ENCODE results near the gene ARL3. TPM values are rescaled to one million over a fixed set of nuclear protein-coding genes. Genes with fewer than 3 reads are reported as not detected.
"Not testable (repeated sequence)": the region's sequence is repeated elsewhere in the genome, so short reads cannot be mapped to it uniquely, and the experiment has no call there.

Gene ARL3
- total RNA-seq, 2 donors from 2014 or later: 2.5 to 4.2 TPM

DNA sequence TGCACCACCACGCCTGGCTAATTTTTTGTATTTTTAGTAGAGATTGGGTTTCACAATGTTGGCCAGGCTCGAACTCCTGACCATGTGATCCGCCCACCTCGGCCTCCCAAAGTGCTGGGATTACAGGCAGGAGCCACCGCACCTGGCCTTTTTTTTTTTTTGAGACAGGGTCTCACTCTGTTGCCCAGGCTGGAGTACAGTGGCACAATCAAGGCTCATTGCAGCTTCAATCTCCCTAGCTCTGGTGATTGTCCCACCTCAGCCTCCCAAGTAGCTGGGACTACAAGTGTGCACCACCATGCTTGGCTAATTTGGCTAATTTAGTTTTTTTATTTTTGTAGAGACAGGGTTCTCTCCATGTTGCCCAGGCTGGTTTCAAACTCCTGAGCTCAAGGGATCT is 28.1 kb upstream of the ARL3 start:
- intact Hi-C loops (cut with DNase I, micrococcal nuclease): loop anchor here in 1 of 2 donors (2.0 to 5.0 kb wide), 2 partner anchors 28 to 75 kb away; partner anchors contain the start of genes ARL3 and SFXN2
- not testable (repeated sequence) for ATAC-seq, DNase-seq

GRCh38 chr10:102741726-102742237 is 27.6 kb upstream of the ARL3 start:
- ATAC-seq (no peak), DNase-seq (no peak)
- intact Hi-C loops (cut with DNase I, micrococcal nuclease): loop anchor here in 1 of 2 donors (2.0 to 5.0 kb wide), 2 partner anchors 27 to 76 kb away; partner anchors contain the start of genes ARL3 and SFXN2

DNA sequence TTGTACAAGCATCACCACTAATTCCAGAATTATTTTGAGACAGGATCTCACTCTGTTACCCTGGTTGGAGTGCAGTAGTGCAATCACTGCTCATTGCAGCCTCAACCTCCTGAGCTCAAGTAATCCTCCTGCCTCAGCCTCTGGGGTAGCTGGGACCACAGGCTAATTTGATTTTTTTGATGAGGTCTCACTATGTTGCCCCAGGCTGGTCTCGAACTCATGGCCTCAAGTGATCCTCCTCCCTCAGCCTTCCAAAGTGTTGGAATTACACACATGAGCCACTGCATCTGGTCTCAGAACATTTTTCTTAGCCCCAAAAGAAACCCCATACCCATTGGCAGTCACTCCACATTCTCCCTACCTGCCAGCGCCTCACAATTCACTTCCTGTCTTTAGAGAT is 26.0 kb upstream of the ARL3 start:
- intact Hi-C loops (cut with DNase I, micrococcal nuclease): loop anchor here in 1 of 2 donors (5.0 kb wide), 1 partner anchor 77 kb away; no protein-coding TSS in a partner anchor
- DNase-seq (no peak), ATAC-seq (no peak)

- ATAC-seq (no peak), DNase-seq (no peak)
- intact Hi-C loops (cut with DNase I, micrococcal nuclease): loop anchor here in 1 of 2 donors (10.0 kb wide), 1 partner anchor 166 kb away; no protein-coding TSS in a partner anchor
Observed at GRCh38 chr10:102738692-102739121, 24.5 kb upstream of the ARL3 start.

DNA sequence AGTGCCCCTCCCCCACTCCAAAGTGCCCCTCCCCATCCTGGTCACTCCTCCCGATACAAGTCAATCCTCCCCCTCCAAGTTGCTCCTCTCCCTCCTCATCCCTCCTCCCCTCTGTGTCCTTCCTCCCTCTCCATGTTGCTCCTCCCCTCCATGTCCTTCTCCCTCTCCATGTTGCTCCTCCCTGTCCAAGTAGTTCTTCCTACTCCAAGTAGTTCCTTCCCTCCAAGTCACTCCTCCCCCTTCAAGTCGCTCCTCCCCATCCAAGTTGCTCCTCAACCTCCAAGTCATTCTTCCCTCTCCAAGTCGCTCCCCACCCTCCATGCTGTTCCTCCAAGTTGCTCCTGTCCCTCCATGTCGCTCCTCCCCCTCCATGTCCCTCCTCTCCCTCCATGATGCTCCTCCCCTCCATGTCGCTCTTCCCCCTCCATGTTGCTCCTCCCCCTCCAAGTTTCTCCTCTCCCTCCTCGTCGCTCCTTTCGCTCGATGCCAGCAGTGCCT is 20.9 kb upstream of the ARL3 start:
- no peak for ATAC-seq
- intact Hi-C loops (cut with DNase I, micrococcal nuclease): loop anchor here in 1 of 2 donors (10.0 kb wide), 1 partner anchor 170 kb away; no protein-coding TSS in a partner anchor

GRCh38 chr10:102732661-102733060 is 18.5 kb upstream of the ARL3 start:
- intact Hi-C loops (cut with DNase I, micrococcal nuclease): loop anchor here in 1 of 2 donors (10.0 kb wide), 1 partner anchor 172 kb away; no protein-coding TSS in a partner anchor
- DNase-seq (no peak), ATAC-seq (no peak)

More for the DNA sequence above, 20.9 kb upstream of the ARL3 start:
- no peak for DNase-seq

GRCh38 chr10:102731222-102731800 is 17.1 kb upstream of the ARL3 start:
- no peak for DNase-seq
- no peak for ATAC-seq
- intact Hi-C loops (cut with DNase I, micrococcal nuclease): loop anchor here in 1 of 2 donors (10.0 kb wide), 1 partner anchor 173 kb away; no protein-coding TSS in a partner anchor

- peak; percentile 71 to 90 for DNase-seq
- intact Hi-C loops (cut with DNase I, micrococcal nuclease): loop anchor here (5.0 to 10.0 kb wide), 4 partner anchors 105 to 335 kb away; partner anchors contain the start of gene CYP17A1 (in 1 of the 2)
Observed at GRCh38 chr10:102729029-102730026, 15.1 kb upstream of the ARL3 start.

DNA sequence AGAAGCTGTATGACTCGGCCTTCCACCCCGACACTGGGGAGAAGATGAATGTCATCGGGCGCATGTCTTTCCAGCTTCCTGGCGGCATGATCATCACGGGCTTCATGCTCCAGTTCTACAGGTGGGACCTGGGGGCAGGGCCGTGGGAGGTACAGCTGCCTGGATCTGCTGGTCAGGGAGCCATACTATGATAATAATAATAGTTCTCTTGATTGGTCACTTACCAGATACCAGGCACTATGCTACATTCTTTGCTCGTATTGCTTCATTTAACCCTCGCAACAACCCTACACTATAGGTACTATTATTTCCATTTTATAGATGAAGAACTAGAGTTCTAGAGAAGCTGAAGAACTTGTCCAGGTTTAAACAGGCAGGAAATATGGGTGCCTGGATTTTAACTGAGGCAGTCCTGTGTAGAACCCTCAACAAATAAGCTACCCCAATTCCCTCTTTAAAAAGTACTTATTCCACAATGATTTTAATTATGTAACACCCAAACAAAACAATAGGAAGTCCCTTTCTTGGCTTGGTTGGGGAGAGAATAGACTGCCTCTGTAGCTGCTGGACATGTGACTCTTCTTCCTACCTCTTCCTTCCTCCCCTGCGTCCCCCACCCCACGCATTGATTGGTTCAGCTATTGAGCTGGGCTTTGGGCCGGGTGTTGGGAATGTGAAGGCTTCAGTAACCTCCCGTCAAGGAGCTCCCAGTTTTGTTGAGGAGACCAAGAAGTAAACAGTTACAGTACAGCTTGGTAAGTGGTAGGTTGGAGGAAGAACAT is 13.0 kb upstream of the ARL3 start:
- ATAC-seq (no peak), DNase-seq (no peak)
- intact Hi-C loops (cut with DNase I, micrococcal nuclease): loop anchor here in 1 of 2 donors (5.0 to 10.0 kb wide), 3 partner anchors 108 to 338 kb away; partner anchors contain the start of gene CYP17A1

More at GRCh38 chr10:102729029-102730026, 15.1 kb upstream of the ARL3 start:
- ATAC-seq: peak; percentile 98

DNA sequence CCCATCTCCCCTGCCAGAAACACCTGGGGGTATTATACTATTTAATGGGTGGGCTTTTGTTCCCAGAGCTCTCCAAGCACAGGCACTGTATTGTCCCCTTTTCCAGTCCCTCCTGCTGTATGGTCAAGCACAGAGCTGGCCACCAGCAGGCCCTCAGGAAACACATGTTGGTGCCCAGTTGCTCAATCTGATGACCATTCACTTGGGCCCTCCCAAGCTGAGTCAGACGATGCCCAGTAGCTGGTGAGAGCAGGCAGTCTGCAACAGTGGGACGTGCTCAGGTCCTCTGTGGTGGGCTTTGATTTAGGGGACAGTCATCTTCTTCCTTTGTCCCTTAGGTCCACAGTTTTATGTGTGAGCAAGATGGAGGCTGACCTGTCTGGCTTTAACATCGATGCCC is 12.1 kb upstream of the ARL3 start:
- DNase-seq (no peak), ATAC-seq (no peak)
- intact Hi-C loops (cut with DNase I, micrococcal nuclease): loop anchor here in 1 of 2 donors (5.0 to 10.0 kb wide), 3 partner anchors 109 to 339 kb away; partner anchors contain the start of gene CYP17A1

DNA sequence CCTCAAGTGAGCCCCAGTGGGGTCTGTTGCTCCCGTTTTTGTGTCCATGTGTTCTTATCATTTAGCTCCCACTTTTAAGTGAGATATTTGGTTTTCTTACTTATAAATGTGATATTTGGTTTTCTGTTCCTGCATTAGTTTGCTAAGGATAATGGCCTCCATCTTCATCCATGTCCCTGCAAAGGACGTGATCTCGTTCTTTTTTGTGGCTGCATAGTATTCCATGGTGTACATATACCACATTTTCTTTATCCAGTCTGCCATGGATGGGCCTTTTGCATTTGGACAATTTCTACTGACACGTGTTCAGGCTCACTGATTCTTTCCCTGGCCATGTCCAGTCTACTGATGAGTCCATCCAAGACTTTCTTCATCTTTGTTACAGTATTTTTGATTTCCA is 9.8 kb upstream of the ARL3 start:
- no peak for DNase-seq
- intact Hi-C loops (cut with DNase I, micrococcal nuclease): loop anchor here in 1 of 2 donors (10.0 kb wide), 2 partner anchors 111 to 341 kb away; partner anchors contain the start of gene CYP17A1
- no peak for ATAC-seq

GRCh38 chr10:102721954-102722353 is 7.8 kb upstream of the ARL3 start:
- DNase-seq (no peak), ATAC-seq (no peak)
- intact Hi-C loops (cut with DNase I, micrococcal nuclease): loop anchor here in 1 of 2 donors (10.0 kb wide), 2 partner anchors 113 to 343 kb away; partner anchors contain the start of gene CYP17A1

DNA sequence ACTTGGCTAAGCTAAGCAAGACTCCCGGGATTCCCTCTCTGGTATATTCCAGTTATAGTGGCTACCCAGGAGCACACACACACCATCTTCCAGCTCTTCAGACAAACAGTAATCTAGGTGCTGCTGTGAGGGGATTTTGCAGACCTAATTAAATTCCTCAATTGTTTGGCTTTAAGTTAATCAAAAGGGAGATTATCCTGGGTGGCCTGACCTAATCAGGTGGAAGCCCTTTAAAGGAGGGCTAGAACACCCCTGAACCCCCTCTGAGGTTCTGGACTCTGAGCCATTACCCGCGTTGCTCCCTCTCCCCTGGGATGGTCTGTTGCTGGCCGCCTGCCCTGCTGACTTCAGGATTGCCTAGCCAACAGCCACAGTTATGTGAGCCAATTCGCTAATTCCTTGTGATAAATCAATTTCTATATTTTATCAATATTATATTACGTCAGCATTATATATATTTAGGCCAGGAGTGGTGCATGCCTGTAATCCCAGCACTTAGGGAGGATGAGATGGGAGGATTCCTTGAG is 6.6 kb upstream of the ARL3 start:
- no peak for ATAC-seq
- no peak for DNase-seq
- intact Hi-C loops (cut with DNase I, micrococcal nuclease): loop anchor here in 1 of 2 donors (10.0 kb wide), 2 partner anchors 114 to 344 kb away; partner anchors contain the start of gene CYP17A1

- ATAC-seq: no peak
- DNase-seq: no peak
- intact Hi-C loops (cut with DNase I, micrococcal nuclease): loop anchor here in 1 of 2 donors (10.0 kb wide), 2 partner anchors 114 to 344 kb away; partner anchors contain the start of gene CYP17A1
Observed at GRCh38 chr10:102720337-102720736, 6.1 kb upstream of the ARL3 start.

DNA sequence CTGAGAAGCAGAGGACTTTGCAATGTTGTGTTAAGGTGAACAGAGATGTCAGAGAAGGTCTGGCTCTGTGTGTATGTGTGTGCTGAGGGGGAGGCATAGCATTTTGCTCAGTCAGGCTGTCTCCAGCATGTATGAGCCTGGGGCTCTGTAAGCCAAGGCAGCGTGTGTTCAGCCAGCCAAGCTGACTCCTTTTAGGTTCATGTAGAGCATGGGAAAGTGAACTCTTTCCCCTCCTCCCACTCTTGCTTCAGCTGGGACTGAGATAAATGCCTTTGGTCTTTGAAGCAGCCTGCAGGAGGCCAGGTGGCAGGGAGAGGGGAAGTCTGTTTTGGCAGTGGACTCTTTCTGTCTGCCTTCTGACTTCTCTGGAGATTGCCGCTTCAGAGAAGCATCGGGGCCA is 4.0 kb upstream of the ARL3 start:
- intact Hi-C loops (cut with DNase I, micrococcal nuclease): no loop called here
- DNase-seq (no peak), ATAC-seq (no peak)

GRCh38 chr10:102716900-102717565 is 2.8 kb upstream of the ARL3 start:
- intact Hi-C loops (cut with DNase I, micrococcal nuclease); ATAC-seq; DNase-seq: not testable (repeated sequence)

DNA sequence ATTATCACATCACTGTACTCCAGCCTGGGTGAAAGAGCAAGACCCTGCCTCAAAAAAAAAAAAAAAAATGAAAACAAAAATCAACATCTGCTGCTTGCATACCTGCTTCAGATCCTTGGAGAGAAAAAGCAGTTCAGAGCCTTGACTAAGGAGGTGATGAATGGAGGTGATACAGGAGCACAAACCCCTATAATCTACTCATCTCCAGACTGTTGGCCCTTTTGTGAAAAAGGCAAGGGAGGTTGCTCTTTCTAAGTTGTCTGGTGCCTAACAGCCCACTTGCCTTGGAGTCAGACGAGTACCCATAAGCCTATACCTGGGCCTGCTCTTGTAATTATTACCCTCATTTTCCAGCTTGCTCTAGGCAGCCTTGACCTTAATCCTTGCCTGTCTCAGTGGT is 1.7 kb upstream of the ARL3 start:
- ATAC-seq (no peak), DNase-seq (no peak)
- intact Hi-C loops (cut with DNase I, micrococcal nuclease): loop anchor here in 1 of 2 donors (2.0 kb wide), 1 partner anchor 27 kb away; the partner anchor contains the start of gene WBP1L
